Stimulated activated CD4-positive, alpha-beta T cell treated with anti-CD3 and anti-CD28 coated beads, Interleukin-4, amount 100 ng/mL, for 48 hours (primary cell): Measurements from ENCODE around the gene CDH24.

Source experiments
- DNase-seq, 2 donors: peaks; one replicate each; pipeline ENCODE4 v3.0.0-alpha.2; 2020; ENCODE audit warnings: low read depth in 2 of 2

The CDH24 gene

DNA sequence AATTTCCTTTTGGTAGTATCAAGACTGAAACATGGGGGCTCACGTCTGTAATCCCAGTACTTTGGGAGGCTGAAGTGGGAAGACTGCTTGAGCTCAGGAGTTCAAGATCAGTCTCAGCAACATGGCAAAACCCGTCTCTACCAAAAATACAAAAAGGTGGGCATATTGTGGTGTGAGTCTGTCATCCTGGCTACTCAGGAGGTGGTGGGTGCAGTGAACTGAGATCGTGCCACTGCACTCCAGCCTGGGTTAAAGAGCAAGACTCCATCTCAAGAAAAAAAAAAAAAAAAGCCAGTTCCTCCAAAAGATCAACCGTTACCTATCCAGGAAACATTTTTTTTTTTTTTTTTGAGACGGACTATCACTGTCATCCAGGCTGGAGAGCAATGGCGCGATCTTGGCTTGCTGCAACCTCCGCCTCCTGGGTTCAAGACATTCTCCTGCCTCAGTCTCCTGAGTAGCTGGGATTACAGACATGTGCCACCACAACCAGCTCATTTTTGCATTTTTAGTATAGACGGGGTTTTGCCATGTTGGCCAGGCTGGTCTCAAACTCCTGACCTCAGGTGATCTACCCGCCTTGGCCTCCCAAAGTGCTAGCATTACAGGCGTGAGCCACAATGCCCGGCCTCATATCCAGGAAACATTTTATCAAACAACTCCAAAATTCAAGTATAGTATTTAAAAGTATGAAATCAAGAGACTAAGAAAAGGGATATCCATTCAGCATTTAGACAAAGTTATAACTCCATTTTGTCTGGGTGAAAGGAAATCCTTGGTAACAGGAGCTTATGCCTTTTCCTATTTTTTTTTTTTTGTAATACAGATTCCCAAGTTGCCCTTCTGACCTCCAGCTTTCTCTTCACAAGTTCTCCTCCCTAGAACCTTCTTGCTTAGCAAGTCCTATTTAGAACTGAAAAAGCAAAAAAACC lies 34.2 kb upstream of the CDH24 start:
- no peak for DNase-seq

DNA sequence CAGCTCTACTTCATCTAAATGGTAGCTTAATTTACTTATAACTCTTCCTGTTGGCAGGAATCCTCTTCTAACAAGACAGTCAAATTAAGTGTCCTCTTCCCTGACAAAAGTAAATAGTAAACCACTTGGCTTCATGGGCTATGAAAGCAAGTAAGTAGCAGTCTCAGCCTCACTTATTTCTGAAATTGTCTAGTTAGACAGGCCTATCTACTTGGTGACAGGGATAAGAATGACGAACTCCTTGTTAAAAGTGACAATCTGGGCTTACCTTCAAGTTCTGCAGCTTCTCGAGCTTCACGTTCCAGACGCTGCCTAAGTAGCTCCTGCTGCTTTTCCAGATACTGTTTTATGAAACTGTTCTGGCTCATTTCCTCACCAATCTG lies 32.9 kb upstream of the CDH24 start:
- no peak for DNase-seq

DNA sequence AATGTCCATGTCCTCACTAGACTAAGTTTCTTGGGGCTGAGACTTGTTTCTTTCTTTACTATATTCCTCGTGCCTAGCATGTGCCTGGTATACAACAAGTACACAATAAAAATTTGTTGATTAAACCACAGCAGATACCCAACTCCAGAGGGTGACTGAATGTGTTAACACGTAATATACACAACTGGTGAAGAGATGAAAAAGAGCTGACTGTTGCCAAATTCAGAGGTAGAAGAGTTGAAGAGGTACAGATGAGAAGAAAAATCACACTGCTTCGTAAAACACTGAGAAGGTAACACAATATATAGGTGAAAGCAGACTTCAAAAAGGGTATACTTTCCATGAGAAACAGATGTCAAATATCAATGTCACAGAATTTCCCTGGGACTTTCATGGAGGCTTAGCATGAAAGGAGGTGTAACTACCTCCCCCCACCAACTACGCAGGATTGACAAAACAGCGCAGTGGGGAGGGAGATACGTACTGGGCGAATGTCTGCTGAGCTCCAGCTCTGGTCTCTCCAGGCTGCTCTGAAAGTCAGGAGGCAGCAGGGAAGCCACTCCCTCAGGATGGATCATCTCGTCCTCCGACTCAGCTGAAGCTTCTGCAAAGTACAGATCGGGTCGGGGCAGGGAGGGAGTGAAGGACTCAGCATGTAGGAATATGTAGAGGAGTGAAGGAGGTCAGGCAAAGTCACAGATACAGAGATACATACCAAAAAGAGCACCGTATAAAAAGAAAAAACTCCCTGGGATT lies 32.4 kb upstream of the CDH24 start:
- no peak for DNase-seq

DNA sequence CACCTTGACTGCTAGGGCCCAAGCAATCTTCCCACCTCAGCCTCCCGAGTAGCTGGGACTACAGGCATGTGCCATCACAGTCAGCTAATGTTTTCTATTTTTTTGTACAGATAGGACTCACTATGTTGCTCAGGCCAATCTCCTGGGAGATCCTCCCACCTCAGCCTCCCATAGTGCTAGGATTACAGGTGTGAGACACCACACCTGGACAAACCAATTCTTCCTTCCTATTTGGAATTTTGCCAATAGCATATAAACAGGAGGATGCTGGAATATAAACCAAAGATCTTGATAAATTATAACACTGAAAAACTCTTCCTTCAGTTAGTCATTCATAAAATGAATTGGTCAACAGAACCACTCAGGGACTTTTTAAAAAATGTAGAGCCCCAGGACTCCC lies 29.2 kb upstream of the CDH24 start:
- DNase-seq, result no peak

DNA sequence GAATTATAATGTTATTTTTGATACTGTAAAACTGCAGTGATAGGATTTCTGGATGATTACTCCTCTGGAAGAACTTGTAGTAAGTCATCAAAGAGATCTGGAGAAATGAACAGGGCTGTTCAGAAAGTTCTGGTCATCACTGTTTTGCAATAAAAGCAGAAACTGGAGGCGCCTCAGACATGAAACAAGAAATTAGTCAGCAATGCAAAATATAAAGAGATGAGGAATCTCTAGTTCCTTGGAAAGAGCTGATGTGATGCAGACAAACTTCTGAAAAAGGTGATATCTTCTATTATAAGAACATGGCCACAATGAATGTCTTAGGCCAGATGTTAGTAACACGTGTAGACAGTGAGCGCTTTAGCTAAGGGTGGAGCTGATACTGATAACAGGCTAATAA lies 28.1 kb upstream of the CDH24 start:
- no peak for DNase-seq

DNA sequence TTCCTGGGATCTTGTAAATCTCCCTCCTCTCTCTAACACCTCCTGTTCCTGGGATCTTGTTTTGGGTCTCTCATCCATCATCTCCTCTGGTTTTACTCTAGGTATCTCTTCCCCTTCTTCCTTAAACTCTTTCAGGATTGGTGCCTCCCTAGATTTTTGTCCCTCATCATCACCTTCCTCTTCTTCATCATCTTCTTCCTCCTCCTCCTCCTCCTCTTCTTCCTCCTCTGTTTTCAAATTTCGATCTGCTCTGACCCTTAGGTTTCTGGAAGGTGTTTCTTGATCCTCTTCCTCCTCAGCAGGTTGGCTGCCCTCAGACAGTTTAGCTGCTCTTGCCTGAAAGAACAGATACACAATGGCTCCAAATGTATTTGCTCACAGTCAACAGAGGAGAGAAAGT lies 23.2 kb upstream of the CDH24 start:
- no peak for DNase-seq

DNA sequence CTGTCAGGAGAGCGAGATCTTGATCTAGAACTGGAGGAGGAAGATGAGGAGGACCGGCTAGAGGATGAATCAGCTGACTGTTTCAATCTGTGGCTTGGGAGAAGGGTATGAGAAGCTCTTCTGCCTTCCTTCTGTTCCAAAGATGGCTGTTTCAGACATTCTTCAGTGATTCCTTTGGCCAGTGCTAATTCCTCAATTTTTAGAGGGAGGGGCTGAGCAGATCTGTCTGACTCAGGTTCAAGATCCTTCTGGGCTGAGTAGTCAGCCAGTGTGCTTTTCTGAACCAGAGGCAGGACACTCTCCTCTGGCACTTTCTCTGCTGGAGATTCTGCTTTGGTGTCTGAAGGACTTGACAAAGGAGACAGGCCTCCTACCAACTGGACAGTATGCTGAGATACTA lies 22.4 kb upstream of the CDH24 start:
- no peak for DNase-seq

DNA sequence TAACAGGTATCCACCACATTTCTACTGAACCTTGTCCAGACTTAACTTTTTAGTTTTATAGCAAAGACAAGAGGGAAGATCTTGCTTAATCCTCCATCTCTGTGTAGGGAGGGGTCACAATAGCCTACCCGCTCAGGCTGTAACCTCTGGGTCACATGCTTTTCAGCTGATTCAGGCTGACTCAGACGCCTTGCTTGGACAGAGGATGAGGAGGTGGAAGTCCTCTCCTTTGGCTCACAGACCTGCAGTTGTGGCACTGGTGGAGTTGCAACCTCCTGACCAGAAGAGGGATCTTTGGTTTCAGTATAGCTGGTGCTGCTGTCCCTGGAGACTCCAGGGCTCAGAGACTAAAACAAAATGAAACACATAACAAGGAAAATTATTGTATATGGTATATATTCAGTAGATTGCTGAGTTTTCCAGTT lies 21.4 kb upstream of the CDH24 start:
- no peak for DNase-seq

DNA sequence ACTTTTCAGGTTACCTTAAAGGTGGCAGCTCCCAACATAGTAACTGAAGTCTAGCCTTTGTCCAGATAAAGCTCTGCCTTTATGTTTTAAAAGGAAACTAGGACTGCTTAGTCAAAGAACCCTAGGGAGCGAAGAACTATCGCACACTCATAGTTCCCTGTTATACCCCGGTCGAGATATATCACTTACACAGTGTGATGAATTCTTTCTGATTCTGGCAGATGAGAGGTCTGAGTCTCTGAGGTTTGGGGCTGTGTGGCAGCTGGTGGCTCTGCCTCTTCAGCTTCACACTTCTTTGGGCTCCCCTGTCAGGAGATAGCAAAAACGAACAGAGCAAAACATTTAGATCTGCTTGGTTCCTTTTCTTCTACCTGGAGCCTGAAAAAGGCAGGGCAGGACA lies 20.6 kb upstream of the CDH24 start:
- DNase-seq, result no peak

DNA sequence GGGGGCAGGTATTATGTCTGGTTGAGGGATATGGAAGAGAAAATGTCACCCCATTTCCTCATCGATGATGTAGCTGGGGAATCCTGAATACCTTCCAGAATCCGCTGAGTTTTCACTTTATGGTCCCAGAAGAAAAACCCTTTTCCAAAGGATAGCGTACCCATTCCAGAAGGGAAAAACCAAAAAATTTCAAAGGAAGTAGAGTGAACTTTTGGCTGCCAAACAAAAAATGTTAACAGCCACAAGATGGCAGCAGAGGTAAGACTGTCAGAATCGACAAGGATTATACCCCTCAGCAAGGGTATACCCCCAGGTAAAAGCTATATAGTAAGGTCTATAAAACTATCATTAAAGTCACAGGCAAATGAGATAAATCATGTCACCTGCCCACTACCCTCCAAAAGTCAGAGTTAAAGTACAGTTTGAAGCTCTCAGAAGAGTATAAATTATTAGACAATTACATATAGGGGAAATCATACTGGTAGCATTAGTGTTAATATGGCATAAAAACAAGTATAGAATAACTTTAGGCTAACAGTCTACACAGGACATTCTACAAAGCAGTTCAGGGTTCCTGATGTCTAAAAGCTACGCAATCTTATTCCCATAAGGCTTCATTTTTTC lies 19.6 kb upstream of the CDH24 start:
- DNase-seq, result no peak

DNA sequence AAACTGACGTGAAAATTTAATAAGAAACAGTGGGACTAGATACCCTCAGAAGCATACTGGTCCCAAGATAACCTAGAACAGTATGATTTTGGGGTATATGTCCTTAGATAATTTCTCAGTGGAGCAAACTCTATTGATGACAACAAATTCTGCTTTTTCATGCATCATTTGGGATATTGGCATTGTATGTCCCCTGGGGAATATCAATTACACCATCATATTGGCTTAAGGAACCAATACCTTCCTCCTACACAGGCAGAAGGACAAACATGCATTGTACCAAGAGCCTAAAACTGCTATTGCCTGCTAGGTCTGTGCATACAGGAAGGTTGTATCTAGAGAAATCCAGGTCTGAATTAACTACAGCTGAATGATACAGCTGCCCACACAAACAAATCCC lies 17.6 kb upstream of the CDH24 start:
- DNase-seq, result no peak

DNA sequence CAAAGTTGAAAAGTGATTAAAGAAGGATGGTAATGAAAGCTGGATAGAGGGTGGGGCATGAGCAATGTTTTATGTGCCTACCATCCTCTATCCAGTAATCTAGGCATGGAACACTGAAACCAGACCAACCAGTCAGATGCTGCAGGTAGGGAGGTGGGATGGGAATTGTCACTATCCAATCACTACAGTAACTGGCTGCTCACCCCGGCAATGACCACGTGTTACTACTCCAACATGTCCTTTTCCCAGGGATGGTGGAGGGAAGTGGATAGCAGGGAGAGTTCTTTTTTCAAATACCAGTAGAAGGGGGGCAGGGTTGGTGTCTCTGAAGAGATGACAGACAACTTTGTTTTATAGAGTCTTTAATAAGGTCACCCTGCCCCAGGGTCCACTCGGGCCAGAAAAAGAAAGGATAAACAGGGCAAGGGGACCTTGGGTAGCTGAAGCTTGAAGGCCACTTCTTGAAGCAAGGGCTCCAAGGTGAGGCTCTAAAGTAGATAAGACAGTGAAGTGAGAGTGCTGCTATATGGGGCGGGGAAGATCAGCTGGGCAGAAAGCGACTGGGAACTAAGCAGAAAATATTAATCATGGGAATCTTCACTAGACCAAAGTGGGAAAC lies 14.7 kb upstream of the CDH24 start:
- no peak for DNase-seq

DNA sequence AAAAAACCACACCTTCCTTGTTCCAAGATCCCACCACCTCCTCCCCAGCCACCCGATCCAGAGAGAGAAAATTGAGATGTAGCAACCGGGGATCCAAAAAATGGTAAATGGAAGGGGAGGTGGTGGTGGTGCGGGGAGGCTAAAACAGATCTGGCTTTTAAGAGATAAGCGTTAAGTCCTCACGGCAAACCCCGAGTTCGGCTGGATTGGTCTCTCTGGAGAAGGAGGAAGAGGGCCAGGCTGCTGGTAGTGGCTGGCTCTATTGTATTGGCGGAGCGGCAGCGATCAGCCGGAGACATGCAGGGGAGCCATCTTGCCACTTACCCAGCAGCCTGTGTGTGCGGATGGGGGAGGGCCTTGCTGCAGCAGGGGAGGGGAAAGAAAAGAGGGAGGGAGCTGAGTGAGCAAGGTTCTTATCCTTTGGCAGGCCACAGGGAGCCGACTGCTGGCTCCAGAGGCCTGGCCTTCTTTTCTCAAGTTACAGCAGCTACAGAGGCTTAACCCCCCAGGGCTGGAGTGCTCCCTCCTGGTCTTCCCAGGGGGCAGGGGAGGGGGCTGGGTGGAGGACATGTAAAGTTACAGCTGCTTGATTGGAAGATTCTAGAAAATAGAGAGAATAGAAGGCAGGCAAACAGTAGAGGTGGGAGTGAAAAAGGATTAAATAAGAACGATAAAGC lies 14.1 kb upstream of the CDH24 start:
- peak; percentile 65 to 76 for DNase-seq

DNA sequence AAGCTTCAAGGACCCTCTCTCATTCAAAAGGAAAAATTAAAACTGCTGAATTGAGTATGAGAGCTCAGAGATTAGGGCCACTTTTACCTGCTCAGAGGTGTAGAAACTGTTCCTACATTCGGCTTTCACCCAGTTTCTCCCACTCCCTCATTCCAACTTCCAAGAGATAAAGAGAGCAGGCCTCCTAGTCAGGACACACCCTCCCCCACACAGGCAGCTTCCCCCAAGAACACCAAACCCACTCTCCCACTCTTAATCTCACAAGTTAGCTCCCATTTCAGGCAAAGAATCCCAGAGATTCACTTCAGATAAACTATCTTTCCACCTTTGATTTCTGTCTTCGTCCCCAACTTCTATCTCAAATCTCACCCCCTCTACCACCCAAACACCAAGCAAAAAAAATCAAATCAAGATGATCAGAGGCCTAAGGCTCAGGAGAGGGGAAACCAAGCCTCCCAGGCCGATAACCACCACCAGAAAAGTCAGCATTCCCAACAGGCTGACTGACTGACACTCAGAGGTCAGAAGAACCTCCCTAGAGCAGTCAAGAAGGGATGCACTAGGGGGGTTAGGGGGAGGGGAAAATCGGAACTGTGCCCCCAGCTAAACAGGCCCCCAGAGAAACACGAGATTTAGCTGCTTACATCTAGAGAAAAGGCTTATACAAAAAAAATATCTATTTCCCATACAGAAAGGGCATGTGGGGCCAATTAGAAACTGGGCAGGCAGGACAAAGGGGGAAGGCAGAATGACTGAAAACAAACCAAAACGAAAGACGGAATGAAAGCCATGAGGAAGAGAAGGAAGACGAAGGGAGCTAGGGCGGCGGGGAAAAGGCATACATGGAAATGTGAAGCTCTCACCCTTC lies 13.2 kb upstream of the CDH24 start:
- DNase-seq, result no peak

DNA sequence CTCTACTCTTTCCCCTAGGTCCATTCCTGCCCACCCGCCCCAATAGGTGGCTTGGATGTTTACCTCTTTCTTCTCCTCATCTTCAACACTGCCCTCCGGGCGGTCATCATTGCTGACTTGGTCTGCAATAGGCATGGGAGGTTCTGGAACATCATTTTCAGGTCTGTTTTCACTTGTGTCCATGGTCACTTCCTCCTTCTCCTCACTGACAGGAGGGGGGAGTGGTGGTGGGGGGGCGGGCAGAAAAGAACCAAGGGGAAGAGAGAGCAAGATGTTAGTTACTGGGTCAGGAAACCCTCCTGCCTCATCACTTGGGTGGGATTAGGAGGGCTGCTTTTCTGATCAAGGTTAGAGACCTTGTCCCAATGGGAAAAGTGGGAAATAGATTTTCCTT lies 12.1 kb upstream of the CDH24 start:
- DNase-seq, result no peak

DNA sequence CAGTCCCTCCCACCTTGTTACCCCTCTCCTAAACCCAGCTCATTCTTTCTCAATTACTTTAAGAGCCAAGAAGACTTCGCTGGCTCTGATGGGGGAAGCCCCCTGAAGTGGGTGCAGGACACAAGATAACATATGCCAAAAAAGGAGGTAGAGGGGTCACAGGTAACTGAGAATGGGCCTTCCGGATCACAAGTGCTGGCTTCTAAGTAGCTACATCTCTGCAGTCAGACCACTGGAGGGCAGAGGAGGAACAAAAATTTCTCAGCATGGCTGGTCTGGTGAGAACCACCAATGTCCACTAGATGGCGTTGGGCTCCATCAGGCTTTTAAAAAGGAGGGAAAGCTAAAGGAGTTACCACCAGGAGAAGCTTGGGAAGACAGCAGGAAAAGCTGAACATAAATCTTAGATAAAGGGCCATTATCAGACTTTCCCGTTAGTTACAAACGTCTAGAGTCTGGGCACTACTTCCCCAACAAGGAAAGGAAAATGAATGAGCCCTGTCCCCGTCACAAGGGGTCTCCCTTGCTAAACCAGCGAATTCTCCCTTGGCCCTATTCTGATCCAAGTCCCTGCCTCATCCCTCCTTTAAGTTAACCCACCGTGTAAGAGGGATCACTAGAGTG lies 11.6 kb upstream of the CDH24 start:
- DNase-seq, result peak; percentile 53 to 64

DNA sequence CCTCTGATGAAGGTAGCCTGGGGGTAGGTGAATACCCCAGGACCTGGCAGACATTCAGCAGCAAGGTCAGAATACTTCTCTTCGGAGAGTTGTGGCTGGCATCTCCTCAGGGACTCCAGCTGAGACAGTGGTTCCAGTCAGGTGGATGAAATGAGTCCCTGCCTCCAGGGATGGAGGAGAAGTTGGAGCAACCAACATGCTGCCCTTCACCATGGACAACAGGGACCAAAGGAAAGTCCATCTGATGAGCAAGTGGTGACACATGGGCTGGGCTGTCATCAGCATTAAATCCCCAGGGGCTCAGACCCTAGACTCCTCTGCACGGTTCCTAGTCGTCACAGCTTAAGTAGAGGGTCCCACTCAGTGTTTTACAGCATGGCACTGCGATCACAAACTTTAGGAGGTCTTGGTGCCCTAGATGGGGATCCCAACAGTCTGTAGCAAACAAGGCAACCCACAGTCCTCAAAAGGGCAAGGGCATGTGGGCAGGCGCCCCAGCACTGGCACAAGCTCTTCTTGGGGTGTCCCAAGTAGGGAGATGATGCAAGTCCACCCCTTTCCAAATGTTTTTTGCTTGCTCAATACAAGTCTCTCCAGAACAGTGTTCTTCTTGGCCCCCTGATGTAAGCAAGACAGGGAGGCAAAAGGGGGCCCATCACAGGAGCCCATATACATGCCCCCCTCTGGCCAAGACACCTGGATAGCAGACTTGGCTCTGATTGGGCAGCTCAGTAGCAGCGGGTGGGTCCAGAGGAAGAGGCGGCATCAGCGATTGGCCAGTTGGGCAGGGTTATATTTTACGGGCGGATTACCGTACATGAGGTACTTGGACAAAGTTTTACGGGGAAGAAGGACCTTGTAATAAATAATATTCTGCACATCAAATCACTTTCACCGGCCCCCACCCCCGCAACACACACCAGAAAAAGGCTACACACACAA lies 10.8 kb upstream of the CDH24 start:
- no peak for DNase-seq

DNA sequence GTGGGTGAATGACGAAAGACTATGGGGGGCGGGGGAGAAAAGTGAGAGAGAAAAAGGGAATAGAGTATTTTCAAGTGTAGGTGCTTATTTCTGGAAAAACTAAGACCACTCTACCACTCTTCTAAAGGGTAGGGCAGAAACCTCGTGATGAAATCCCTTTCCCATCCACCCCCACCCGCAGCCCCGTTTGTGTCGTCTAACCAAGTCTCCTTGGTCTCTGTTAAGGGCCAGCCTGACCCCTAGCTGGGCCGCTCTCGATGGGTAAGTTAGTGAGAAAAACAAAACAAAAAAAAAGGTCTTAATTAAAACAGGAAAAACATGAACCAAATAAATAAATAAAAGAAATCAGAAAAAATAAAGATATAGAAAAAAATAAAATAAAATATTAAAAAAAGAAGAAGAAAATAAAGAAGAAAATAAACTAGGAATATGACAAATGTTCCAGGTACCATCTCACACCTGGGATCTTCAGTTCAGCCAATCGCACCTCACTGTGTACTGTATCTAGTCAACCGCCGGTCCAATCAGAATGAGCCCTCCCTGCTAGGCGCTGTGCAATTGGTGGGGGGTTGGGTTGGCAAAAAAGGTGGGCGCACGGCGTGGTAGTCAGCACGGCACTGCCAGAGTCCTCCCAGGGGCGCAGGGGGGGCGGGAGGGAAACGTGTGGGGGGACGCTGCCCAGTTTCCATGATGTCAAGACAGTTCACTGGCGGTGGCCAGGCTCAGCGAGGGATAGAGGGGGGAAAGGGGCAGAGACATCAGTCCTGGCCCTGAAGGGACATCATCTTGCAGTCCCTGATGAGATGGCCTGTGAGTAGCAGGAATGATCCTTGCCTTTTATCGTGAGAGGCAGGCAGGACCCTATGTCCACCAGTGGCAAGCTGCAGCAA lies 9.8 kb upstream of the CDH24 start:
- DNase-seq, result no peak
